Fibroblast of lung (primary cell): ENCODE results near the gene ACOT4. TPM values are rescaled to one million over a fixed set of nuclear protein-coding genes. Genes with fewer than 3 reads are reported as not detected.
"Not testable (repeated sequence)": the region's sequence is repeated elsewhere in the genome, so short reads cannot be mapped to it uniquely, and the experiment has no call there.

Experiments
- DNase-seq, 2 donors: peaks; one replicate each; pipeline versions ENCODE4 v3.0.0 to v3.0.0-alpha.2; 2010; ENCODE audit warnings: low read depth in 2 of 2
- H2AFZ ChIP-seq: 2 replicates; pipeline ENCODE4 v1.5.1; 2012; ENCODE audit warnings: low read length, control low read depth, inconsistent platforms
- H3K27ac ChIP-seq: 2 replicates; pipeline ENCODE4 v1.5.1; 2011; ENCODE audit warnings: low read length, control low read depth; ENCODE audit not compliant: insufficient read depth
- H3K27me3 ChIP-seq: 2 replicates; pipeline ENCODE4 v1.5.1; 2011; ENCODE audit warnings: mild to moderate bottlenecking, low read length; ENCODE audit not compliant: control insufficient read depth, insufficient read depth
- H3K36me3 ChIP-seq: 2 replicates; pipeline ENCODE4 v1.5.1; 2011; ENCODE audit warnings: low read length; ENCODE audit not compliant: control insufficient read depth, insufficient read depth
- H3K4me1 ChIP-seq: 2 replicates; pipeline ENCODE4 v1.5.1; 2011; ENCODE audit warnings: low read length; ENCODE audit not compliant: control insufficient read depth, insufficient read depth; ENCODE audit errors: extremely low read depth
- H3K4me2 ChIP-seq: 2 replicates; pipeline ENCODE4 v1.5.1; 2011; ENCODE audit warnings: low read length, control low read depth; ENCODE audit not compliant: insufficient read depth; ENCODE audit errors: extremely low read depth
- H3K4me3 ChIP-seq, 4 experiments: fragments of 200-600 bp in 1 of 4; sonication (generic) in 1 of 4; replicated peaks in 1 of 4; 2 replicates each; pipeline ENCODE4 v1.5.1; 2011 to 2016; ENCODE audit warnings: low read length in 4 of 4, low read depth in 3 of 4, mild to moderate bottlenecking in 3 of 4, control low read depth in 2 of 4, inconsistent platforms in 1 of 4, mixed read lengths in 1 of 4; ENCODE audit not compliant: insufficient read depth in 1 of 4; ENCODE audit errors: control extremely low read depth in 1 of 4
- H3K79me2 ChIP-seq: 2 replicates; pipeline ENCODE4 v1.5.1; 2012; ENCODE audit warnings: mild to moderate bottlenecking, low read length, inconsistent platforms; ENCODE audit not compliant: control insufficient read depth, insufficient read depth
- H3K9ac ChIP-seq: 2 replicates; pipeline ENCODE4 v1.5.1; 2011; ENCODE audit warnings: mild to moderate bottlenecking, low read length, control low read depth; ENCODE audit not compliant: insufficient read depth
- H3K9me3 ChIP-seq: 2 replicates; pipeline ENCODE4 v1.5.1; 2012; ENCODE audit warnings: low read depth, low read length; ENCODE audit not compliant: control insufficient read depth, insufficient read depth
- H4K20me1 ChIP-seq: 2 replicates; pipeline ENCODE4 v1.5.1; 2011; ENCODE audit warnings: low read length; ENCODE audit not compliant: control insufficient read depth, insufficient read depth; ENCODE audit errors: extremely low read depth
- CTCF ChIP-seq, 2 donors: IDR thresholded peaks in 1 of 2; conservative IDR thresholded peaks in 1 of 2; 1 replicate in 1 of 2; 2 replicates in 1 of 2; pipeline ENCODE4 v1.5.1; 2011 to 2012; ENCODE audit warnings: low read length in 2 of 2, control low read depth in 1 of 2, inconsistent platforms in 1 of 2, low read depth in 1 of 2, mild to moderate bottlenecking in 1 of 2
- EZH2 ChIP-seq: IDR thresholded peaks from 2 replicates; pipeline ENCODE4 v1.5.1; 2012; ENCODE audit warnings: low read length, control low read depth, mild to moderate bottlenecking; ENCODE audit errors: missing control alignments
- polyA plus RNA-seq, 2 donors: library from polyadenylated mRNA; depleted of rRNA in 1 of 2; stranded (reverse) in 1 of 2; unstranded in 1 of 2; fragments of >200 nt; gene quantifications; 2 replicates each; pipeline ENCODE4 v1.2.1, GENCODE V29; 2011 to 2012; ENCODE audit warnings: missing spikeins in 1 of 2
- total RNA-seq: library from RNA; depleted of rRNA; stranded (reverse); fragments of >200 nt; gene quantifications from 2 replicates; pipeline ENCODE4 v1.2.1, GENCODE V29; 2014

The ACOT4 gene
- total and polyA plus RNA-seq, 2 donors (not counting 1 experiment from before 2014, with no cell fraction given), result 0.17 to 1.7 TPM

- Histone ChIP-seq H3K27ac (no peak overlapping the region), H3K4me3 (peak overlapping the region; percentile 14 to 55 (median 27)), H3K4me1 (peaks cover 2% of the 10 kb centered on the region), H3K4me2 (peak overlapping the region; percentile 88), H3K9me3 (no peaks in the 10 kb centered on the region), H3K27me3 (no peaks in the 10 kb centered on the region), H3K79me2 (no peaks in the 10 kb centered on the region), H4K20me1 (no peaks in the 10 kb centered on the region), H3K9ac (peak overlapping the region; percentile 32), H3K36me3 (no peaks in the 10 kb centered on the region), H2AFZ (peak overlapping the region; percentile 91)
- TF ChIP-seq CTCF (conservative IDR thresholded peaks at IDR 0.05 in 1 of 2, IDR thresholded peaks at IDR 0.05 in 1 of 2; ENCODE audit: low read depth in 1 of 2, low read length in 2 of 2), result peak in 1 of 2 donors; percentile 20
- TF ChIP-seq EZH2, result no peak
- DNase-seq, result peak in 1 of 2 donors; percentile 36
Observed at GRCh38 chr14:73634011-73634833, 42.5 kb downstream of the ACOT4 start.

GRCh38 chr14:73636355-73636754 is 44.7 kb downstream of the ACOT4 start:
- not testable (repeated sequence) for H3K27ac ChIP-seq, H3K36me3 ChIP-seq, H3K79me2 ChIP-seq, H3K9ac ChIP-seq, H3K4me1 ChIP-seq, H3K27me3 ChIP-seq, DNase-seq, H3K9me3 ChIP-seq, H4K20me1 ChIP-seq, H3K4me3 ChIP-seq, H2AFZ ChIP-seq, H3K4me2 ChIP-seq

GRCh38 chr14:73637830-73638229 is 46.2 kb downstream of the ACOT4 start:
- H3K9ac ChIP-seq, result no peak overlapping the region
- H3K4me2 ChIP-seq, result no peak overlapping the region
- TF ChIP-seq EZH2, result no peak
- TF ChIP-seq CTCF (conservative IDR thresholded peaks at IDR 0.05 in 1 of 2, IDR thresholded peaks at IDR 0.05 in 1 of 2; ENCODE audit: low read depth in 1 of 2, low read length in 2 of 2), result no peak
- H4K20me1 ChIP-seq, result no peaks in the 10 kb centered on the region
- H3K27ac ChIP-seq, result no peak overlapping the region
- H3K4me3 ChIP-seq, result no peak overlapping the region
- H3K9me3 ChIP-seq, result no peaks in the 10 kb centered on the region
- no peaks in the 10 kb centered on the region for H3K36me3 ChIP-seq
- no peaks in the 10 kb centered on the region for H3K27me3 ChIP-seq
- DNase-seq, result no peak
- H3K4me1 ChIP-seq, result peaks cover 3% of the 10 kb centered on the region
- H3K79me2 ChIP-seq, result no peaks in the 10 kb centered on the region
- H2AFZ ChIP-seq, result no peak overlapping the region
